Measurements from ENCODE around the gene TTYH1.
A peak's percentile ranks its signal among the peaks of the same experiment; 100 is the strongest.
"Not testable (repeated sequence)": the region's sequence is repeated elsewhere in the genome, so short reads cannot be mapped to it uniquely, and the experiment has no call there.

Gene TTYH1

GRCh38 chr19:54458648-54459281 lies 43.5 kb downstream of the TTYH1 start:
- DNase-seq (ENCODE audit: insufficient read length, low spot score) = no peak
- no peak for FAIRE-seq

DNA sequence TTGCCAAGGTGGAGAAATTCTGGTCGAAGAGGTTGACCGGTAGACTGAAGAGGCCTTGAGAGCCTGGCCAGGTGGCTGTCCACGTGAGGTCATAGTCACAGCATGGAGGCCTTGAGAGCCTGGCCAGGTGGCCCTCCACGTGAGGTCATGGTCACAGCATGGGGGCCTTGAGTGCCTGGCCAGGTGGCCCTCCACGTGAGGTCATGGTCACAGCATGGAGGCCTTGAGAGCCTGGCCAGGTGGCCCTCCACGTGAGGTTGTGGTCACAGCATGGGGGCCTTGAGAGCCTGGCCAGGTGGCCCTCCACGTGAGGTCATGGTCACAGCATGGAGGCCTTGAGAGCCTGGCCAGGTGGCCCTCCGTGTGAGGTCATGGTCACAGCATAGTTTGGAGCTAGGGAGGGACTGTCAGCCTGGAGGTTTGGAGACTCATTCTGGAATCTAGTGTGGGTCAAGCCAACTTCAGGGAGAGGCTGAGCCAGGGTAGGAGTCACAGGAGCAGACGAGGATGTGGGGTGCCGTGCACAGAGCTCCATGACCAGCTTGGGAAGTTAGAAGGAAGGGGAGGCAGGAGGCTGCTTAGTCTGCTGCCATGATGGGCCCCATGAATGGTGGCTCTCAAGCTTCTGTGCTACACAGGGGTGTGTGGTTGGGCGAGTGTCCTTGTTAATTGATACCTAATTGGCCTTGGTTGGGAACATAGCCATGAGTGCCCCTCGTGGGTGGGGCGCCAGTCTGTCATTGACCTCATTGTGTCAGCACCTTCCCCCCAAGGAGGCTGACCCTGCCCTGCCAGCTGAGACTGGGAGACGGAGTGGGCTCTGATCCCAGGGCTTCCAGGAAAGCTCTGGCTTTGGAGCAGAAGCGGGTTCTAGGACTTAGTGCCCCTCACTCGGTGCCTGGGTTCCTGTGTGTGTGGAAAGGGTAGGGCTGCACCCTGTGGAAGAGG lies 44.3 kb downstream of the TTYH1 start:
- no peak for DNase-seq (ENCODE audit: insufficient read length, low spot score)
- no peak for FAIRE-seq

GRCh38 chr19:54460230-54461005 lies 45.2 kb downstream of the TTYH1 start:
- FAIRE-seq = no peak

GRCh38 chr19:54461210-54461609 lies 45.9 kb downstream of the TTYH1 start:
- no peak for FAIRE-seq
- no peak for DNase-seq (ENCODE audit: insufficient read length, low spot score)

More at GRCh38 chr19:54460230-54461005, 45.2 kb downstream of the TTYH1 start:
- DNase-seq (ENCODE audit: insufficient read length, low spot score) = no peak

- no peak for DNase-seq (ENCODE audit: insufficient read length, low spot score)
- FAIRE-seq = peak; percentile 11
These were observed 46.3 kb downstream of the TTYH1 start for GRCh38 chr19:54461613-54462012.

GRCh38 chr19:54462047-54462654 lies 46.9 kb downstream of the TTYH1 start:
- FAIRE-seq (no peak), DNase-seq (ENCODE audit: insufficient read length, low spot score) (no peak)

DNA sequence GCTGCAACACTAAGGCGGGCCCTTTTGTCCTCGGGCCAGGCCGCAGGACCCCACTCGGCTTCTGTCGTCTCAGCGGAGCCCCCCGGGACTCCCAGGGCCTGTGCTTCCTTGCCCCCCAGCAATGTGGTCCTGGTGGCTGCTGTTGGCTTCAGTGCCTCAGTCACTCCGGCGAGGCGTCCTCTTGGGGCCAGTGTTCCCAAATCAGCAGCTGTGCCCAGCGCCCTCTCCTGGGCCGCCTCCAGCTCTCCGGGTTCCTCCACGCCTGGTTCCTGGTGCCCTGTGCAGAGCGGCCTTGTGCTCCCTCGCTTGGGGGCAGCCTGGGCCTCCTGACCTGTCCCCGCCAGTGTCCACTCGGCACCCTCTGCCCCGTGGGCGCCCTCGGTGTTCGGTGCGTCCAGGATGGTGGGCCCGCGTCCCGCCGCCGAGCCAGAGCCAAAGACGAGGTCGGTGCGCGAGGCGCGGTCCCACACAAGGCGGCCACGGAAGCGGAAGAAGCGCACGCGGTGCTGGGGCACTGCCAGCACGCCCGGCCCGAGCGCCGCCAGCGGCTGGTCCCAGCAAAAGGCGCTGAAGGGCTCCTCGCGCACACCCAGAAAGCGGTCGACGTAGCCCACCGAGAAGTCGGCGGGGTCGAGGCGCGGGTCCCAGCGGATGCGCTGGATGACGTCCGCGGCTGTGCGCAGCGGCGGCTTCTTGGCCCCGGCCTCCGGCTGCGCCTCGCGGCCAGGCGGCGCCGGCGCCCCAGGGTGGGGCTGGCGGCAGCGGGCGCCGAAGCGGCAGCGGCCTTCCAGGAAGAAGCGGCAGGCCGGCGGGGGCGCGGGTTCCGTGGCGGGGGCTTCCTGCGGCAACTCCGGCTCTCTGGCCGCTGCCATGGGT lies 47.6 kb downstream of the TTYH1 start:
- DNase-seq (ENCODE audit: insufficient read length, low spot score) (no peak), FAIRE-seq (peak; percentile 86)

DNA sequence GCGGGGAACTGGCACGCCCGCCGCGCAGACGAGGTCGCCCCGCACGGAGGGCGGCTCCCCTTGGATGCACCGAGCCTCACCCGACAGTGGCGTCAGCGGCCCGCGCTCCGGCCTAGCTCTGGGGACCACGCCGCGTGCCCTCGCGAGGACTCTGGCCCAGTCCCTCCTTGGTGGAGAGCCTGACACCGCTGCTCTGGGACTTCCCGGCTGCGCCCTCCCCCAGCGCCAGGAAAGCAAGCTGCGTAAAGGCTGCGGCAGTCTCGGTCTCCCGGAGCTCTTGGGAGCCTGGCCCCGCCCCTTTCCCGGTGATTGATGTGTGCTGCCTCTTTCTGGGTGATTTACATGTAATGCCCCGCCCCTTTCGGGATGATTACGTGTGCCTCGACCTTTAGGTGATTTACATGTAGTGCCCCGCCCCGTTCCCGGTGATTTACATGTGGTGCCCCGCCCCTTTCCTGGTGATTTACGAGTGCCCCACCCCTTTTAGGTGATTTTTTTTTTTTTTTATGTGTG lies 48.3 kb downstream of the TTYH1 start, which contains the start of gene LENG9:
LENG9 (minus strand) TSS at position 248 of the 513 bp plus-strand sequence. CDS start 252 bp downstream, outside the sequence.
- FAIRE-seq = no peak

GRCh38 chr19:54464044-54464629 lies 48.9 kb downstream of the TTYH1 start:
- FAIRE-seq = peak; percentile 99
- DNase-seq (ENCODE audit: insufficient read length, low spot score) = peak; percentile 77

More for the DNA sequence above, 48.3 kb downstream of the TTYH1 start, which contains the start of gene LENG9:
- DNase-seq (ENCODE audit: insufficient read length, low spot score) = peak; percentile 88

DNA sequence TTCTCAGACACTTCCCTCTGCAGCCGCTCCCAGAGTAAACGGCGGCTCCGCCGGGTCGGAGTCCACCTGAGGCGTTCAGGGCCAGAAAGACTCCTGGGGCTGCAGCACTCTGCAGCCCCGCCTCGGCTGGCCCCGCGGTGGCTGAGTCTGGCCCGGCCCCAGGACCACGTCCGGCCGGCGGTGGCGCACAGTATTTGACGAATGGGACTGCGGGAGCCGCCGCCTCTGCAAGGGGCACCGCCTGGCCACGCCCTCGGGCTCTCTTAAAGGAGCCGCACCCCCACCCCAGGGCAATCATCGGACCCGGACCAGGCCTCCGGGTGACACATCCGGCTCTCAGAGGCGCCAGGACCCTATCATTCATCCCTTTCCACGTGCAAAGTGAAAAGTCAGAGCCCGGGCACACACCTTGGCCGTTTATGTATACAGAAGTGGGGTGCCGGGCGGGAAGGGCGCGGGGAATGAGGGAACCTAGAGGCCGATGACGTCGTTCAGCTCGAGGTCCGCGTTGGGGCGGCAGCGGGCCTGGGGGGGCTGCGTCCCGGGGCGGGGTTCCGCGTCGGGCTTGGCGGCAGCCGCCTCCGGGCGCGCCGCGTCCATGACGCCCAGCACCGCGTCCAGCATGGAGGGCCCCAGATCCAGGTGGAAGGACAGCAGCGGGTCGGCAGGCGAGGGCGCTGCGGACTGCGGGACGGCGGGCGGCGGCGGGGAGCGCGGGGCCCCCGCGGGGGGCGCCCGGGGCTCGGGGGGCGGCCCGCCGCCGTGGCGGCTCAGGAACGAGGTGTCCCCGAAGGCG lies 49.6 kb downstream of the TTYH1 start:
- DNase-seq (ENCODE audit: insufficient read length, low spot score) = peak; percentile 98
- no peak for FAIRE-seq

GRCh38 chr19:54465426-54466109 lies 50.3 kb downstream of the TTYH1 start:
- DNase-seq (ENCODE audit: insufficient read length, low spot score) = no peak
- no peak for FAIRE-seq

DNA sequence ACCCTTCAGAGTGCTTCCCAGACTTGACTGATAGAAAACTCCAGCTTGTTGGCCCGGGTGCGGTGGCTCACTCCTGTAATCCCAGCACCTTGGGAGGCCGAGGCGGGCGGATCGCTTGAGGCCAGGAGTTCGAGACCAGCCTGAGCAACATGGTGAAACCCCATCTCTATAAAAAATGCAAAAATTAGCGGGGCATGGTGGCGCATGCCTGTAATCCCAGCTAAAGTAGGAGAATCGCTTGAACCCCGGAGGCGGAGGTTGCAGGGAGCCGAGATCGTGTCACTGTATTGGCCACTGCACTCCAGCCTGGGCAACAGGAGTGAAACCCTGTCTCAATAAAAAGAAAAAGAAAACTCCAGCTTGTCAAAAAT lies 50.8 kb downstream of the TTYH1 start:
- not testable (repeated sequence) for DNase-seq (ENCODE audit: insufficient read length, low spot score); FAIRE-seq

DNA sequence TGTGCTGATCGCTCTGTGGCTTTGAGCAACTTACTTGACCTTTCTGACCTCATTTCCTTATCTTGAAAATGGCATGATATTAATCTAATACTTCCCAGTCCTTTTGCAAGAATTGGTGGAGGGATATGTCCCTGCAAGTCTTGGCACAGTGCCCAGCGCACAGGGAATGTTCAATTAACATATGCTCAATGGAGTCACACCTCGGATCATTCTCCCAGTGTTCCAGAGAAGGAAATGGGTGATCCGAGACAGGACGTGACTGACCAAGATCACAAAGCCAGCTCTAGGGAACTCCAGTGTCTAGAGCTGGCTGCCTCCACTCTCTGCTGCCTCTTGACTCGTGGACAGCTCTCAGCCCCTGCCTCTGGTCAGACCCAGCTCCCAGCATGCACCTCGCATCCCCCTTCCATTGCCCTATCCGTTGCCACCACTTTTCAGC lies 54.3 kb downstream of the TTYH1 start:
- DNase-seq (ENCODE audit: insufficient read length, low spot score) = no peak
- no peak for FAIRE-seq

DNA sequence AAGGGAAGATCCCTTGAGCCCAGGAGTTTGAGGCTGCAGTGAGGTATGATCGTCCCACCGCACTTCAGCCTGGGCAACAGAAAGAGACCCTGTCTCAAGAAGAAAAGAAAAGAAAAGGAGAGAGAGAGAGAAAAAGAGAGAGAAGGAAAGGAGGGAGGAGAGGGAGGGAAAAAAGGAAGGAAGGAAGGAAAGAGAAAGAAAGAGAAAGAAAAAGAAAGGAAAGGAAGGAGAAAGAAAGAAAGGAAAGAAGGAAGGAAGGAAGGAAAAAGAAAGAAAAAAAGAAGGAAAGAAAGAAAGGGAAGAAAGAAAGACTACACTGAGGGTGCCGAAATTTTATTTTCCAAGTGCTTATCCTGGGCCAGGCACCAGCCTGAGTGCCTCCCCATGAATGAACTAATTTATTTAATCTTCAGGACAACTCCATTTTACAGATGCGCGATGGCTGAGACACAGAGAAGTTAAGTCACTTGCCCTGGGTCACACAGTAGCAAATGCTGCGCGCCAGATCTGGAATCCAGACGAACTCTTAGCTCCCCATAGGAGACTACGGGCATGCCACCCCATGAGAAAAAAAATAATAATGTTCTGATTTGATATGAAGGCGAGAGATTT lies 55.1 kb downstream of the TTYH1 start:
- DNase-seq (ENCODE audit: insufficient read length, low spot score) = no peak
- FAIRE-seq = no peak

DNA sequence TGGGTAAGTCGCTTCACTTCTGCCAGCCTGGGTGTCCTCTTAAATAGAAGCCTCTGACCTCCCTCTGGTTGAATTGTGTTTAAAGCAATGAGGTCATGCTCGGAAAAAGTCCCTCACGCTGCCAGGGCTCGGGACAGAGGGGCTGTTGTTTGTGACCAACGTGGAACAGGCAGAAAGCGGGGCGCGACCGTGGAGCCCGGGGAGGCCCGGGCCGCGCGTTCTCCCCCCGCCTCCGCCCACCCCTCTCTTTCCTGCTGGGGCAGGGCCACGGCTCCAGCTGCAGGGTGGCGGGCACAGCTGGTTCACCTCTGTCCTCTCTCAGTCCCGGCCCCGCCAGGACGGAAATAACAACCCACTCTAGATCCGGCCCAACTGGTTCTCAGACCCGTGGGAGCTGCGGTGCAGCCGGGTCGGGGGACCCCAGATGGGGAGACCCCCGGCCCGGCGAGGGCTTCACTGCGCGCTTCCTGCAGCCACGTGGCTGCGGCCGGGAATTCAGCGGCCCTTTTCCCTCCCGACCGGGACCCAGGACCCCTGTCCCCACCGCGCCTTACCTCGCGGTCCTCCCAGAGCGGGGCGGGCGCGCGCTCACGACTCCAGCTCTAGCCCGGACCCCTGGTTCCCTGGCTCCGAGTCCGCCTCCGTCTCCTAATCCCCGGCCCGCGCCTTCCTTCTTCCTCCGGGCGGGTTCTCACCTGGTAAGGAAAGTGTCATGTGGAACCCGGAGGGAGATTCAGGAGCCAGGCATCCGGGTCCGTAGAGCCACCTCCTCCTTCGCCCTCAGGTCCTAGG lies 55.9 kb downstream of the TTYH1 start:
- FAIRE-seq (no peak), DNase-seq (ENCODE audit: insufficient read length, low spot score) (no peak)

Data from GM19239 (cell line).